K562 (cell line): ENCODE results near the gene SFT2D2. TPM values are rescaled to one million over a fixed set of nuclear protein-coding genes. Genes with fewer than 3 reads are reported as not detected.

Experiments
- ATAC-seq: fragments of 200-7000 bp; cut with Tn5 transposase; 3 replicates; pipeline ENCODE4 v1.9.1; 2020; ENCODE audit warnings: moderate library complexity
- BruUV-seq: library from RNA; stranded (reverse); fragments of 400-500 nt; replicated peaks from 2 replicates; lab custom pipeline; 2021; lab: Mats Ljungman, UMichigan
- CTCF ChIA-PET: fragments of 300-600 bp; formaldehyde crosslinking; extraction: SDS; loops from one replicate; lab custom pipeline; 2021; ENCODE audit warnings: low intra/inter-chr PET ratio; lab: Yijun Ruan, JAX
- POLR2A ChIA-PET: fragments of 300-600, 350-650 bp; sonication (Branson Sonifier 250); formaldehyde crosslinking; extraction: SDS; loops from one replicate; lab custom pipeline; 2021; ENCODE audit warnings: antibody characterized with exemption, inconsistent platforms; lab: Yijun Ruan, JAX
- DNase-seq, 4 experiments: peaks; one replicate each; pipeline versions ENCODE4 v3.0.0 to v3.0.0-alpha.2; 2011 to 2018; ENCODE audit warnings: low spot score in 3 of 4, mixed read lengths in 3 of 4; ENCODE audit errors: extremely low read depth in 1 of 4
- FAIRE-seq: peaks from 2 replicates; lab custom pipeline; 2011; peaks lifted over from hg19 to GRCh38; lab: Jason Lieb, UNC
- H2AFZ ChIP-seq: 2 replicates; pipeline ENCODE4 v1.6.0; 2011; ENCODE audit warnings: low read depth, low read length, control low read depth, inconsistent platforms
- H3K27ac ChIP-seq: fragments of 200-600 bp; 3 replicates; pipeline ENCODE4 v1.8.0; 2011; ENCODE audit warnings: low read depth, mild to moderate bottlenecking, control low read depth, inconsistent platforms, low read length, moderate library complexity, mixed read lengths; ENCODE audit errors: extremely low read depth
- H3K27me3 ChIP-seq, 2 experiments: fragments of 300-600 bp in 1 of 2; 2 replicates in 1 of 2; 3 replicates in 1 of 2; pipeline versions ENCODE4 v1.6.0 to v1.8.0; 2011; ENCODE audit warnings: inconsistent platforms in 2 of 2, low read length in 2 of 2, mild to moderate bottlenecking in 1 of 2, mixed read lengths in 1 of 2, moderate library complexity in 1 of 2; ENCODE audit not compliant: control insufficient read depth in 2 of 2, insufficient read depth in 2 of 2
- H3K36me3 ChIP-seq: fragments of 300-600 bp; 3 replicates; pipeline ENCODE4 v1.8.0; 2011; ENCODE audit warnings: mild to moderate bottlenecking, low read length, inconsistent platforms; ENCODE audit not compliant: control insufficient read depth, insufficient read depth
- H3K4me1 ChIP-seq, 2 experiments: fragments of 200-600 bp in 1 of 2; replicated peaks in 1 of 2; 2 replicates in 1 of 2; 3 replicates in 1 of 2; pipeline versions ENCODE4 v1.5.1 to v1.8.0; 2011; ENCODE audit warnings: inconsistent platforms in 2 of 2, low read length in 2 of 2, mild to moderate bottlenecking in 1 of 2, mixed read lengths in 1 of 2, moderate library complexity in 1 of 2; ENCODE audit not compliant: control insufficient read depth in 2 of 2, insufficient read depth in 2 of 2
- H3K4me2 ChIP-seq: 2 replicates; pipeline ENCODE4 v1.6.1; 2011; ENCODE audit warnings: low read length, control low read depth, inconsistent platforms, mixed read lengths; ENCODE audit not compliant: insufficient read depth
- H3K4me3 ChIP-seq: fragments of 200-600 bp; sonication (generic), shearing (Covaris generic); 2 replicates; pipeline ENCODE4 v1.5.1; 2016; ENCODE audit warnings: control low read depth, inconsistent platforms
- H3K79me2 ChIP-seq: fragments of 200-600 bp; 3 replicates; pipeline ENCODE4 v1.8.0; 2011; ENCODE audit warnings: low read length, inconsistent platforms; ENCODE audit not compliant: control insufficient read depth, insufficient read depth
- H3K9ac ChIP-seq, 2 experiments: 2 replicates each; pipeline versions ENCODE4 v1.6.0 to v1.6.1; 2011; ENCODE audit warnings: low read depth in 2 of 2, low read length in 2 of 2, control low read depth in 1 of 2, inconsistent platforms in 1 of 2, mild to moderate bottlenecking in 1 of 2, mixed read lengths in 1 of 2; ENCODE audit not compliant: insufficient read depth in 1 of 2
- H3K9me1 ChIP-seq: one replicate; pipeline ENCODE4 v1.6.0; 2011; ENCODE audit warnings: inconsistent platforms, mild to moderate bottlenecking, low read length, moderate library complexity; ENCODE audit not compliant: control insufficient read depth, insufficient read depth
- H3K9me3 ChIP-seq: replicated peaks from 2 replicates; pipeline ENCODE4 v1.5.1; 2011; ENCODE audit warnings: low read depth, low read length, inconsistent platforms; ENCODE audit not compliant: control insufficient read depth, insufficient read depth
- H4K20me1 ChIP-seq: replicated peaks from 2 replicates; pipeline ENCODE4 v1.6.1; 2011; ENCODE audit warnings: low read length, inconsistent platforms, mixed read lengths; ENCODE audit not compliant: control insufficient read depth, insufficient read depth
- MECOM ChIP-seq: fragments of 250-450 bp; sonication (Bioruptor Pico); IDR thresholded peaks from 2 replicates; pipeline ENCODE4 v1.8.0; 2022; ENCODE audit warnings: inconsistent platforms
- MLLT1 ChIP-seq, 2 experiments: fragments of 450-650 bp; IDR thresholded peaks; 2 replicates each; pipeline ENCODE4 v1.6.1; 2016
- POLR2A ChIP-seq: fragments of 450-650 bp; conservative IDR thresholded peaks from 2 replicates; pipeline ENCODE4 v1.6.1; 2016
- PTRF ChIP-seq: fragments of 450-650 bp; IDR thresholded peaks from 2 replicates; pipeline ENCODE4 v1.6.1; 2016; ENCODE audit warnings: mild to moderate bottlenecking, missing genetic modification characterization, missing compliant biosample characterization
- TAF7 ChIP-seq: fragments of 450-650 bp; IDR thresholded peaks from 2 replicates; pipeline ENCODE4 v1.6.1; 2016; ENCODE audit warnings: missing genetic modification characterization, missing compliant biosample characterization
- TARDBP ChIP-seq: fragments of 450-650 bp; IDR thresholded peaks from 2 replicates; pipeline ENCODE4 v1.6.1; 2016
- ZNF133 ChIP-seq: fragments of 250-450 bp; sonication (Bioruptor Pico); IDR thresholded peaks from 2 replicates; pipeline ENCODE4 v1.4.0; 2020; ENCODE audit warnings: mild to moderate bottlenecking
- ZNF592 ChIP-seq: fragments of 450-650 bp; IDR thresholded peaks from 2 replicates; pipeline ENCODE4 v1.6.1; 2017; ENCODE audit warnings: antibody characterized with exemption, mild to moderate bottlenecking
- WGBS: fragments of 100-300 bp; shearing (Covaris generic); methylation state at CpG from one replicate; pipeline ENCODE4 v1.1.6; 2016; ENCODE audit warnings: low coverage, mixed read lengths; ENCODE audit not compliant: insufficient coverage; ENCODE audit errors: missing lambda C conversion rate; 5-methylcytosine and 5-hydroxymethylcytosine counted together
- in situ Hi-C: fragments of 300-500 bp; cut with MboI; formaldehyde crosslinking; loops from 4 replicates; pipeline ENCODE4 v1.15.0; 2018; ENCODE audit warnings: inconsistent platforms, mixed read lengths
- intact Hi-C: fragments of 100-400 bp; cut with micrococcal nuclease; formaldehyde crosslinking; loops from 2 replicates; pipeline ENCODE4 v1.14.2; 2022
- polyA plus RNA-seq, 8 experiments: library from polyadenylated mRNA; depleted of rRNA in 4 of 8; stranded (reverse) in 5 of 8; unstranded in 3 of 8; fragments of >200 nt; fragmentation: Nextera tagmentation in 2 of 8; fragmentation: Illumina TruSeq in 1 of 8; extraction: Ambion mirVana in 2 of 8; extraction: Trizol in 1 of 8; gene quantifications; 2 replicates each; pipeline versions ENCODE4 v1.2.1 to v1.2.3, GENCODE V29; 2011 to 2014; ENCODE audit warnings: inconsistent platforms in 1 of 8, missing spikeins in 1 of 8
- total RNA-seq, 7 experiments: library from RNA; depleted of rRNA in 6 of 7; stranded (reverse); fragments of >200 nt in 6 of 7; fragmentation: Illumina TruSeq in 2 of 7; extraction: Trizol in 2 of 7; gene quantifications; 2 replicates each; pipeline versions ENCODE4 v1.2.1 to v1.2.3, GENCODE V29; 2011 to 2021; ENCODE audit warnings: low replicate concordance in 1 of 7
- TF ChIP-seq, protein P1 (sequence below), 2 experiments: fragments of 250-450 bp in 1 of 2; fragments of 450-650 bp in 1 of 2; sonication (Bioruptor Pico) in 1 of 2; IDR thresholded peaks; 2 replicates each; pipeline versions ENCODE4 v1.6.1 to v1.8.0; 2016 to 2021; ENCODE audit warnings: mild to moderate bottlenecking in 2 of 2, moderate library complexity in 2 of 2, missing compliant biosample characterization in 1 of 2, missing genetic modification characterization in 1 of 2
- TF ChIP-seq, protein P2 (sequence below): fragments of 250-450 bp; sonication (Bioruptor Pico); IDR thresholded peaks from 2 replicates; pipeline ENCODE4 v1.5.0; 2022; ENCODE audit warnings: mild to moderate bottlenecking
- TF ChIP-seq, protein P3 (sequence below): sonication (generic); formaldehyde crosslinking; IDR thresholded peaks from 2 replicates; pipeline ENCODE4 v1.8.0; 2022; ENCODE audit warnings: mild to moderate bottlenecking, missing genetic modification reagents, borderline replicate concordance

Gene SFT2D2
- total and polyA plus RNA-seq, 9 of the 15 experiments (the other 6 are each of a cell fraction or from before 2014, with no cell fraction given) = 3.4 to 50.1 (median 21.6) TPM

DNA sequence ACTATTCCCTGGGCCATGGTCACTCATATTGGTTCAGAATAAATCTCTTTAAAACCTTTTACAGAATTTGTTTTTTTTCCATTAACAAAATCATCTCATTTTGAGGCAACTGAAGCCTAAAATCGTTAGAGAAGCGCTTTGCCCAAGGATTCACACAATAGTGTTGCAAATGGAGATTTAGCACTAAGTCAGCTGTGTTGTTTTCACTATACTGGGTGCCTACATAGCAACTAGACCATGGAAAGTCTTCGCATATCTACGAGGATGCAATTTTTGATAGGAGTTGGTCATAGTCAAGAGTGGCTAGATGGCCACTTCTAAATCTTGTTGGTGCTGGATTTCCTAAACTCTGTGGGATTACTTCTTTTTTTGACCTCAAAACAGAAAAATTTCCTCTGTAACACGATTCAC, 47.6 kb upstream of the SFT2D2 start:
- ChIA-PET POLR2A (interaction anchor here (0.6 to 1.0 kb wide), 3 partner anchors 10 to 954 kb away, joined by 3 to 4 read pairs (median 3); no protein-coding TSS in a partner anchor), CTCF (interaction anchor here (1.1 kb wide), 1 partner anchor 144 kb away, joined by 3 read pairs; no protein-coding TSS in a partner anchor)
- TF ChIP-seq, protein P1, sequence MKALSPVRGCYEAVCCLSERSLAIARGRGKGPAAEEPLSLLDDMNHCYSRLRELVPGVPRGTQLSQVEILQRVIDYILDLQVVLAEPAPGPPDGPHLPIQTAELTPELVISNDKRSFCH (CRISPR knock-in tag; IDR thresholded peaks at IDR 0.05) = no peak
- TF ChIP-seq, protein P1 (tag; IDR thresholded peaks at IDR 0.05) = 0 out of 2 replicates have a peak, but pooled peaks have one; percentile 68
- TF ChIP-seq, protein P2, sequence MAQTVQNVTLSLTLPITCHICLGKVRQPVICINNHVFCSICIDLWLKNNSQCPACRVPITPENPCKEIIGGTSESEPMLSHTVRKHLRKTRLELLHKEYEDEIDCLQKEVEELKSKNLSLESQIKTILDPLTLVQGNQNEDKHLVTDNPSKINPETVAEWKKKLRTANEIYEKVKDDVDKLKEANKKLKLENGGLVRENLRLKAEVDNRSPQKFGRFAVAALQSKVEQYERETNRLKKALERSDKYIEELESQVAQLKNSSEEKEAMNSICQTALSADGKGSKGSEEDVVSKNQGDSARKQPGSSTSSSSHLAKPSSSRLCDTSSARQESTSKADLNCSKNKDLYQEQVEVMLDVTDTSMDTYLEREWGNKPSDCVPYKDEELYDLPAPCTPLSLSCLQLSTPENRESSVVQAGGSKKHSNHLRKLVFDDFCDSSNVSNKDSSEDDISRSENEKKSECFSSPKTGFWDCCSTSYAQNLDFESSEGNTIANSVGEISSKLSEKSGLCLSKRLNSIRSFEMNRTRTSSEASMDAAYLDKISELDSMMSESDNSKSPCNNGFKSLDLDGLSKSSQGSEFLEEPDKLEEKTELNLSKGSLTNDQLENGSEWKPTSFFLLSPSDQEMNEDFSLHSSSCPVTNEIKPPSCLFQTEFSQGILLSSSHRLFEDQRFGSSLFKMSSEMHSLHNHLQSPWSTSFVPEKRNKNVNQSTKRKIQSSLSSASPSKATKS (CRISPR knock-in tag) = no peak
- TF ChIP-seq PTRF (tag) (no peak), TAF7 (tag) (no peak), POLR2A (no peak), MECOM (CRISPR knock-in tag) (0 out of 2 replicates have a peak, but pooled peaks have one; percentile 35), MLLT1 (IDR thresholded peaks at IDR 0.05) (0 out of 4 replicates have a peak, but pooled peaks of 1 of the 2 experiments have one; percentile 30), ZNF133 (CRISPR knock-in tag) (no peak), TARDBP (no peak), ZNF592 (peak; percentile 69)
- TF ChIP-seq, protein P3, sequence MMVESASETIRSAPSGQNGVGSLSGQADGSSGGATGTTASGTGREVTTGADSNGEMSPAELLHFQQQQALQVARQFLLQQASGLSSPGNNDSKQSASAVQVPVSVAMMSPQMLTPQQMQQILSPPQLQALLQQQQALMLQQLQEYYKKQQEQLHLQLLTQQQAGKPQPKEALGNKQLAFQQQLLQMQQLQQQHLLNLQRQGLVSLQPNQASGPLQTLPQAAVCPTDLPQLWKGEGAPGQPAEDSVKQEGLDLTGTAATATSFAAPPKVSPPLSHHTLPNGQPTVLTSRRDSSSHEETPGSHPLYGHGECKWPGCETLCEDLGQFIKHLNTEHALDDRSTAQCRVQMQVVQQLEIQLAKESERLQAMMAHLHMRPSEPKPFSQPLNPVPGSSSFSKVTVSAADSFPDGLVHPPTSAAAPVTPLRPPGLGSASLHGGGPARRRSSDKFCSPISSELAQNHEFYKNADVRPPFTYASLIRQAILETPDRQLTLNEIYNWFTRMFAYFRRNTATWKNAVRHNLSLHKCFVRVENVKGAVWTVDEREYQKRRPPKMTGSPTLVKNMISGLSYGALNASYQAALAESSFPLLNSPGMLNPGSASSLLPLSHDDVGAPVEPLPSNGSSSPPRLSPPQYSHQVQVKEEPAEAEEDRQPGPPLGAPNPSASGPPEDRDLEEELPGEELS (CRISPR knock-in tag) = no peak

More for the DNA sequence above, 47.6 kb upstream of the SFT2D2 start:
- peaks cover 6 to 11% of the 10 kb centered on the region in 2 experiments; a peak in 4 of 5 replicates for H3K4me1 ChIP-seq
- peak overlapping the region; percentile 84 for H3K27ac ChIP-seq
- H2AFZ ChIP-seq = peak overlapping the region; percentile 99
- in situ Hi-C loops = no loop called here
- H4K20me1 ChIP-seq = no peaks in the 10 kb centered on the region
- H3K4me3 ChIP-seq = peak overlapping the region; percentile 62
- ATAC-seq = no peak
- TSS peak; percentile 97 for BruUV-seq
- peaks cover 40% of the 10 kb centered on the region for H3K79me2 ChIP-seq
- no peak for FAIRE-seq
- DNase-seq = no peak
- H3K9ac ChIP-seq = peak overlapping the region in 1 of 2 experiments; percentile 78; a peak in 3 of 4 replicates
- 56% methylated on average over 5 of the region's 5 CpGs for WGBS
- no peaks in the 10 kb centered on the region for H3K27me3 ChIP-seq
- intact Hi-C loops = loop anchor here (2.0 kb wide), 1 partner anchor 47 kb away; no protein-coding TSS in a partner anchor
- H3K9me1 ChIP-seq = no peaks in the 10 kb centered on the region
- peak overlapping the region; percentile 92 for H3K4me2 ChIP-seq
- H3K36me3 ChIP-seq = 0 out of 3 replicates have a peak, but pooled peaks cover 4% of the 10 kb centered on the region
- H3K9me3 ChIP-seq = no peaks in the 10 kb centered on the region
